HEK293 (cell line): ENCODE measurements around the gene CCT3.

Experiments
- CTCF ChIP-seq: fragments of 450-650 bp; formaldehyde crosslinking; IDR thresholded peaks from 2 replicates; pipeline ENCODE4 v1.5.1; 2016; ENCODE audit warnings: missing biosample characterization, missing genetic modification characterization
- SCRT1 ChIP-seq: fragments of 450-650 bp; formaldehyde crosslinking; IDR thresholded peaks from 2 replicates; pipeline ENCODE4 v1.5.1; 2016; ENCODE audit warnings: missing biosample characterization, missing genetic modification characterization, borderline replicate concordance
- SP3 ChIP-seq: fragments of 450-650 bp; formaldehyde crosslinking; IDR thresholded peaks from 2 replicates; pipeline ENCODE4 v1.5.1; 2016; ENCODE audit warnings: missing biosample characterization, missing genetic modification characterization
- YY1 ChIP-seq: fragments of 450-650 bp; formaldehyde crosslinking; IDR thresholded peaks from 2 replicates; pipeline ENCODE4 v1.5.1; 2018; ENCODE audit warnings: missing biosample characterization, missing genetic modification characterization
- ZNF114 ChIP-seq: fragments of 450-650 bp; formaldehyde crosslinking; IDR thresholded peaks from 2 replicates; pipeline ENCODE4 v1.5.0; 2017; ENCODE audit warnings: missing biosample characterization, missing genetic modification characterization
- ZNF157 ChIP-seq: fragments of 450-650 bp; formaldehyde crosslinking; IDR thresholded peaks from 2 replicates; pipeline ENCODE4 v1.5.1; 2016; ENCODE audit warnings: missing biosample characterization, missing genetic modification characterization
- ZNF19 ChIP-seq: fragments of 450-650 bp; formaldehyde crosslinking; IDR thresholded peaks from 2 replicates; pipeline ENCODE4; 2016; ENCODE audit warnings: missing biosample characterization, missing genetic modification characterization, low read depth
- ZNF280C ChIP-seq: fragments of 450-650 bp; formaldehyde crosslinking; IDR thresholded peaks from 2 replicates; pipeline ENCODE4 v1.5.1; 2016; ENCODE audit warnings: missing biosample characterization, missing genetic modification characterization
- ZNF404 ChIP-seq: fragments of 450-650 bp; formaldehyde crosslinking; IDR thresholded peaks from 2 replicates; pipeline ENCODE4 v1.5.1; 2017; ENCODE audit warnings: missing biosample characterization, missing genetic modification characterization
- TF ChIP-seq, protein P1 (sequence below): fragments of 450-650 bp; formaldehyde crosslinking; IDR thresholded peaks from 2 replicates; pipeline ENCODE4 v1.5.1; 2016; ENCODE audit warnings: missing biosample characterization, missing genetic modification characterization
- TF ChIP-seq, protein P2 (sequence below): fragments of 450-650 bp; formaldehyde crosslinking; IDR thresholded peaks from 2 replicates; pipeline ENCODE4; 2016; ENCODE audit warnings: missing biosample characterization, missing genetic modification characterization
- TF ChIP-seq, protein P3 (sequence below): fragments of 450-650 bp; formaldehyde crosslinking; IDR thresholded peaks from 2 replicates; pipeline ENCODE4 v1.5.1; 2016; ENCODE audit warnings: missing biosample characterization, missing genetic modification characterization, low read depth

DNA sequence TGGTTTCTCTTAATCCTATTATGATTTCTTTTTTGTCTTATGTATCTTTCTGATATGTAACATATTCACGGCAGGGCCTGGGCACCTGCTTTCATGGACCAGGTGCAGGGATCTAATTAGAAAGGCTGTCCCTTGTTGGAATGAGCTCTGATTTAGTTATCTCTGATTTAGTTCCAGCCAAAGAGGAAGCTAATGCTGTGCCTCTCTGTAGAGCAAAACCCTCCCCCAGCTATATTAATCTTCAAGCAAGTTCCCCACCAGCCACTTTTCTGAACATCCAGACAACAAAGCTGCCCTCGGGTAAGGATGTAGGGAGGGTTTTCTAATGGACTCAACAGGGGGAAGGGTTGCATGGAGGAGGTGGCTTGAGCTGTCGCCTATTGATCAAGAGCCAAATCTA is 6.3 kb upstream of the CCT3 start:
- TF ChIP-seq CTCF (tag by site-specific recombination) = no peak
- no peak for TF ChIP-seq ZNF157
- TF ChIP-seq ZNF404 (tag by site-specific recombination) = no peak
- TF ChIP-seq ZNF280C (tag by site-specific recombination) = no peak
- TF ChIP-seq ZNF19 (tag by site-specific recombination) = no peak
- TF ChIP-seq, protein P1, sequence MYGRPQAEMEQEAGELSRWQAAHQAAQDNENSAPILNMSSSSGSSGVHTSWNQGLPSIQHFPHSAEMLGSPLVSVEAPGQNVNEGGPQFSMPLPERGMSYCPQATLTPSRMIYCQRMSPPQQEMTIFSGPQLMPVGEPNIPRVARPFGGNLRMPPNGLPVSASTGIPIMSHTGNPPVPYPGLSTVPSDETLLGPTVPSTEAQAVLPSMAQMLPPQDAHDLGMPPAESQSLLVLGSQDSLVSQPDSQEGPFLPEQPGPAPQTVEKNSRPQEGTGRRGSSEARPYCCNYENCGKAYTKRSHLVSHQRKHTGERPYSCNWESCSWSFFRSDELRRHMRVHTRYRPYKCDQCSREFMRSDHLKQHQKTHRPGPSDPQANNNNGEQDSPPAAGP (tag by site-specific recombination) = no peak
- no peak for TF ChIP-seq ZNF114 (tag by site-specific recombination)
- TF ChIP-seq SP3 (tag by site-specific recombination) = no peak
- TF ChIP-seq SCRT1 (tag by site-specific recombination) = no peak
- TF ChIP-seq, protein P2, sequence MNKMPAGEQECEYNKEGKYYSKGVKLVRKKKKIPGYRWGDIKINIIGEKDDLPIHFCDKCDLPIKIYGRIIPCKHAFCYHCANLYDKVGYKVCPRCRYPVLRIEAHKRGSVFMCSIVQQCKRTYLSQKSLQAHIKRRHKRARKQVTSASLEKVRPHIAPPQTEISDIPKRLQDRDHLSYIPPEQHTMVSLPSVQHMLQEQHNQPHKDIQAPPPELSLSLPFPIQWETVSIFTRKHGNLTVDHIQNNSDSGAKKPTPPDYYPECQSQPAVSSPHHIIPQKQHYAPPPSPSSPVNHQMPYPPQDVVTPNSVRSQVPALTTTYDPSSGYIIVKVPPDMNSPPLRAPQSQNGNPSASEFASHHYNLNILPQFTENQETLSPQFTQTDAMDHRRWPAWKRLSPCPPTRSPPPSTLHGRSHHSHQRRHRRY (tag by site-specific recombination) = no peak
- TF ChIP-seq YY1 (tag by site-specific recombination) = no peak
- TF ChIP-seq, protein P3, sequence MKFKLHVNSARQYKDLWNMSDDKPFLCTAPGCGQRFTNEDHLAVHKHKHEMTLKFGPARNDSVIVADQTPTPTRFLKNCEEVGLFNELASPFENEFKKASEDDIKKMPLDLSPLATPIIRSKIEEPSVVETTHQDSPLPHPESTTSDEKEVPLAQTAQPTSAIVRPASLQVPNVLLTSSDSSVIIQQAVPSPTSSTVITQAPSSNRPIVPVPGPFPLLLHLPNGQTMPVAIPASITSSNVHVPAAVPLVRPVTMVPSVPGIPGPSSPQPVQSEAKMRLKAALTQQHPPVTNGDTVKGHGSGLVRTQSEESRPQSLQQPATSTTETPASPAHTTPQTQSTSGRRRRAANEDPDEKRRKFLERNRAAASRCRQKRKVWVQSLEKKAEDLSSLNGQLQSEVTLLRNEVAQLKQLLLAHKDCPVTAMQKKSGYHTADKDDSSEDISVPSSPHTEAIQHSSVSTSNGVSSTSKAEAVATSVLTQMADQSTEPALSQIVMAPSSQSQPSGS = no peak
